GM18861 (cell line): ENCODE results near the gene DTNB.

Source experiments
- ATAC-seq: cut with Tn5 transposase; IDR thresholded peaks from one replicate; pipeline ENCODE4 v1.9.1; 2021; ENCODE audit not compliant: unreplicated experiment

The DTNB gene

DNA sequence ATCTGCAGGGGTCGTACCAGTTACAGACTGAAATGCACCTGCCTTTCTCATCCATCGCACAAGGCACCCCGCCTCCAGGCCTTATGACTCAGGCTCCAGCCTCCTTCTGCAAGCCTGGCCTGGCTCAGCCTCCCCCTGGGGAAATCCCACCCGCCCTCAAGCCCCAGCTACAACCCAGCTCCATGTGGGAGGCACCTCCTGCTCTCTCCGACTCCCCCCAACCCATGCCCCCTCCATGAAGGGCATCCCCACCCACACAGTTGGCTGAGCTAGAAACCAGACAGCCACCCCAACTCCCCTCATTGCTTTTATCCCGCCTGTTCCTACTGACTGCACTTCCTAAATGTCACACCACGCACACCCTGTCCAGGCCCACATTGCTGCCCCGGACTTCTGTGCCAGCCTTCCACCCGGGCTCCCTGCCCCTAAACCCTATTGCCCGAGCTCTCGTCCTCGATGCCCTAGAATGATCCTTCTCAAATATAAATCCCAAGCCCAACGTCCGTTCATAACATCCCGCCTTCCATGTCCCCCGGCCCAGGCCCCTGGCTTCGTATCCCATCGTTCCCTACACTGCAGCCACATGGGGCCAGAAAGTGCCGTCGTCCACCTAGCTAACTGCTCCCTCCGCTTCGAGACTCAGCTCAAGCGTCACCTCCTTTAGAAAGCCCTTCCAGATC is 341.6 kb downstream of the DTNB start:
- ATAC-seq, result no peak

DNA sequence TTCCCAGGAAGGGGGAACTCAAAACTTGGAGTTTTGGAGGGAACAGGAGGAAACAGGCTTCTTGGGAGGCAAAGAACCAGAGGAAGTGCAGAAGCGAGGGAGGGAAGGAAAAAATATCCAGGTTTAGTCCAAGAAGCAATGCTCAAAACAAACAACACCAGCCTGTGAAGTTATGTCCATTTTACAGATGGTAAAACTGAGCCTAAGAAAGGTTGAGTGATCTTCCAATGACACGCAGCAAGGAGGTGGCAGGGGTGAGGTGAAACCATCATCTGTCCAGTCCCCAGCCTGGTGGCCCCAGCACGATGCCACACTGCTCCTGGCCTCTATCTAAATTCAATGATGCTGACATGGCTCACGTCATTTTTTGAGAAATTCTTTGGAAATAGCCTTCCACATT is 342.4 kb downstream of the DTNB start:
- ATAC-seq, result no peak

DNA sequence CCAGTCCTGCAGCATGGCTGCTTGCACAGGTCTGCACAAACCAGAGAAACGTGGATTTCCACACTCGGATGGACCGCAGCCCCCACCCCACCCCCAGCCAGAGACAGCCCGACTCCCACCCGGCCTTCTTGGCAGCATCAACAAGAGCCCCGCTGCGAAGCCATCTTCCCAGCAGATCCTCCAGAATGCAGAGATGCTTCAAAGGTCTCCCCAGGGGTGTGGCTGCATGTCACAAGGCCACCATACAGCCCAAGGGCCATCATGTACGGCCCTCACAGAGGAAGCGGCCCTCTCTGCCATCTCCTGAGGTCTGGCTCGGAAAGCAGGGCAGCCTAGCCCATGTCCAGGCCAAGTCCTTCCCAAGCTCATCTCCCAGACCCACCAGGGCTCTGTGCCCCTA is 343.1 kb downstream of the DTNB start:
- ATAC-seq, result no peak

DNA sequence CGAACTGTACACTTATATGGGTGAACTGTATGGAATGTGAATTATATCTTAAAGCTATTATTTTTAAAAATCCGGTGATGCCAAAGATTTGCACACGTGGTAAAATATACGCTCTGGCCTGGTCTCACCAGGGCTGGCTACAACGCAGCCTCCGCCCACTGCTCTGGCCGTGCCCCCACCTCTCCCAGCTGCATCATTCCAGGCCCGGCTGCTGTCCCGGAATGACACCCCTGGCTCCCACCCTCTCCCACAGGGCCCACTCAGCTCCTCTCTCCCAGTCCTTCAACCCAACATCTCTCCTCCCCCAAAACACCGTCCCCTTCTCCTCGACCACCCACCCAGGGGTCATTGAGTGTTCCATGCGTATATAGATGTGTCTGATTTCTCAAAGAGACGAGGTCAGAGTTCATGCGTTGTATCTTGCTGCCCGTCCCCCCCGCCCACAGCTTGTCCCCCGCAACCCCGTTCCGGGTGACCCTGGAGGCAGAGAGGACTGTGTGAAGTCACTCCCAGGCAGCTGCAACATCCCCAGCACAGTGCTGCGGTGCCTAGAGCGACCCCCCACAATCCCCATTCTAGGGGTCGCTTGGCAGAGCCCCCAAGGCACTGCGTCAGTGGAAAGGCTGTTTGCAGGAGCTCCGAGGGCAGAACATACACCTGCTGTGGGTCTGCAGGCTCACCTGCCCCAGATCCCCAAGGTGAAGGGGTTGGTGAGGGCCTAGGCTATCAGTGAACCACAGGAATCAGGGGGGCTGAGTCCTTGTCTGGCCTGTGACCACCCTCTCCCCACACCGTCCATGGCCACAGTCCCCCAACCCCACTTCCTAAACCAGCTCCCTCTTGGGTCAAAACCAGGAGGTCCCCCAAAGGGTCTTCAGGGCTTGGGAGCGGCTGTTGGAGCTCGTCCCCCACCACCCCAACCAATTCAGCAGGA is 345.0 kb downstream of the DTNB start:
- ATAC-seq, result no peak
